OCI-LY3 (cell line): ENCODE results near the gene CADM4.

Experiments used
- H2AFZ ChIP-seq: fragments of 200-600, 300-600 bp; shearing (Covaris generic); 2 replicates; pipeline ENCODE4 v1.6.0; 2014; ENCODE audit warnings: antibody characterized with exemption, low read depth, low read length
- H3K27ac ChIP-seq: fragments of 200-600, 300-600 bp; sonication (generic); 2 replicates; pipeline ENCODE4 v1.5.1; 2014; ENCODE audit warnings: mild to moderate bottlenecking, low read length, moderate library complexity, mixed read lengths
- H3K27me3 ChIP-seq: fragments of 200-600, 300-600 bp; sonication (generic); 2 replicates; pipeline ENCODE4 v1.6.1; 2014; ENCODE audit warnings: low read depth, low read length, mixed read lengths
- H3K36me3 ChIP-seq: fragments of 200-600, 300-600 bp; sonication (generic); replicated peaks from 2 replicates; pipeline ENCODE3; 2014; ENCODE audit warnings: low read depth, low read length, mixed read lengths
- H3K4me1 ChIP-seq: fragments of 300-600, 200-600 bp; sonication (generic); 2 replicates; pipeline ENCODE4 v1.6.1; 2014; ENCODE audit warnings: low read length, mixed read lengths
- H3K4me2 ChIP-seq: fragments of 200-600, 300-600 bp; sonication (generic); 2 replicates; pipeline ENCODE4 v1.6.1; 2014; ENCODE audit warnings: low read length, mixed read lengths
- H3K4me3 ChIP-seq: fragments of 300-600, 200-600 bp; sonication (generic); 2 replicates; pipeline ENCODE4 v1.5.1; 2014; ENCODE audit warnings: antibody characterized with exemption, mild to moderate bottlenecking, low read length, moderate library complexity
- H3K79me2 ChIP-seq: fragments of 300-600, 200-600 bp; shearing (Covaris generic); 2 replicates; pipeline ENCODE4 v1.6.1; 2014; ENCODE audit warnings: mild to moderate bottlenecking, low read length, mixed read lengths
- H3K9ac ChIP-seq: fragments of 300-600, 200-600 bp; shearing (Covaris generic); 2 replicates; pipeline ENCODE4 v1.6.0; 2014; ENCODE audit warnings: mild to moderate bottlenecking, low read length, moderate library complexity
- H3K9me3 ChIP-seq: fragments of 200-600, 300-600 bp; shearing (Covaris generic); 2 replicates; pipeline ENCODE4 v1.6.1; 2014; ENCODE audit warnings: low read length, mixed read lengths; ENCODE audit not compliant: insufficient read depth
- H4K20me1 ChIP-seq: fragments of 200-600, 300-600 bp; sonication (generic); 2 replicates; pipeline ENCODE4 v1.6.1; 2016; ENCODE audit warnings: low read length, mixed read lengths; ENCODE audit not compliant: insufficient read depth
- EZH2phosphoT487 ChIP-seq: fragments of 200-600 bp; shearing (Covaris generic); IDR thresholded peaks from 2 replicates; pipeline ENCODE4 v1.6.1; 2018; ENCODE audit warnings: antibody characterized with exemption, mixed run types, low read depth
- TF ChIP-seq, protein P1 (sequence below): fragments of 200-600, 300-600 bp; sonication (generic); IDR thresholded peaks from 2 replicates; pipeline ENCODE4 v1.5.1; 2014; ENCODE audit warnings: antibody characterized with exemption, low read length, low read depth

The CADM4 gene

GRCh38 chr19:43667876-43668405, 28.3 kb upstream of the CADM4 start:
- no peaks in the 10 kb centered on the region for H4K20me1 ChIP-seq
- no peaks in the 10 kb centered on the region for H3K79me2 ChIP-seq
- H3K4me2 ChIP-seq = no peak overlapping the region
- H3K36me3 ChIP-seq = no peaks in the 10 kb centered on the region
- no peak overlapping the region for H3K4me3 ChIP-seq
- H3K9me3 ChIP-seq = no peaks in the 10 kb centered on the region
- H3K27ac ChIP-seq = no peak overlapping the region
- H3K27me3 ChIP-seq = peaks cover 8% of the 10 kb centered on the region; the same call in 1 of the 2 replicates
- TF ChIP-seq, protein P1, sequence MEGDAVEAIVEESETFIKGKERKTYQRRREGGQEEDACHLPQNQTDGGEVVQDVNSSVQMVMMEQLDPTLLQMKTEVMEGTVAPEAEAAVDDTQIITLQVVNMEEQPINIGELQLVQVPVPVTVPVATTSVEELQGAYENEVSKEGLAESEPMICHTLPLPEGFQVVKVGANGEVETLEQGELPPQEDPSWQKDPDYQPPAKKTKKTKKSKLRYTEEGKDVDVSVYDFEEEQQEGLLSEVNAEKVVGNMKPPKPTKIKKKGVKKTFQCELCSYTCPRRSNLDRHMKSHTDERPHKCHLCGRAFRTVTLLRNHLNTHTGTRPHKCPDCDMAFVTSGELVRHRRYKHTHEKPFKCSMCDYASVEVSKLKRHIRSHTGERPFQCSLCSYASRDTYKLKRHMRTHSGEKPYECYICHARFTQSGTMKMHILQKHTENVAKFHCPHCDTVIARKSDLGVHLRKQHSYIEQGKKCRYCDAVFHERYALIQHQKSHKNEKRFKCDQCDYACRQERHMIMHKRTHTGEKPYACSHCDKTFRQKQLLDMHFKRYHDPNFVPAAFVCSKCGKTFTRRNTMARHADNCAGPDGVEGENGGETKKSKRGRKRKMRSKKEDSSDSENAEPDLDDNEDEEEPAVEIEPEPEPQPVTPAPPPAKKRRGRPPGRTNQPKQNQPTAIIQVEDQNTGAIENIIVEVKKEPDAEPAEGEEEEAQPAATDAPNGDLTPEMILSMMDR = no peak
- TF ChIP-seq EZH2phosphoT487 = no peak
- H3K4me1 ChIP-seq = peaks cover 9% of the 10 kb centered on the region
- no peak overlapping the region for H2AFZ ChIP-seq
- H3K9ac ChIP-seq = no peak overlapping the region

DNA sequence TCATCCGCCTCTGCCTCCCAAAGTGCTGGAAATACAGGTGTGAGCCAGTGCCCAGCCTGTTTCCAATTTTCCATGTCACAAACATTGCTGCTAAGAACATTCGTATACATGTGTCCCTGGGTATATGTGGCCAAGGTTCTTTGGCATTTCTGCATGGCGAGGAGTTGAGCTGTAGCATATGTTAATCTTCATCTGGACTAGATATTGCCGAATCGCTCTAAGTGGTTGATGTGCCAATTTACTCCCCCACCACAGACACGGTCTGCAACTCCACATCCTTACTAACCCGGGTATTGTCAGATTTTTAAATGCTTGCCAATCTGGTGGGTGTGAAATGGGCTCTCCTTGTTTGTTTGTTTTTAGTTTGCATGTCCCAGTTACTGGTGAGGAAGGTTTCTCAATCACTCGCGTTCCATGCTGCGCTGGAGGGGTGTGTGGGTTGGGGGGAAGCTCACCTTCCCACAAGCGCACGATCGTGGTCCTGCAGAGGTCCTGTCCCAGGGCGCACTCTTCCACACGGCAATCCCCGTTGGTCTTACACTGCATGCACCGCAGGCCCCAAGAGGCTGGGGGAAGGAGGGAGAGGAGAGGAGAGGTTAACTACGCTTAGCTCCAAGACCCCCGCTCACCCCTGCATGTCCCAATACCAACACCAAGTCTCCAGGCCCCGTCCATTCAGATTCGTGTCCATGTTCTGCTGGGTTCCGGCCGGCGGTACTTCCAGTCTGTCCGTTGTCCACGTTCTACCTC, 27.7 kb upstream of the CADM4 start:
- H4K20me1 ChIP-seq = no peaks in the 10 kb centered on the region
- no peak overlapping the region for H3K9ac ChIP-seq
- H3K79me2 ChIP-seq = no peaks in the 10 kb centered on the region
- no peaks in the 10 kb centered on the region for H3K9me3 ChIP-seq
- peaks cover 8% of the 10 kb centered on the region; the same call in 1 of the 2 replicates for H3K27me3 ChIP-seq
- H3K4me2 ChIP-seq = no peak overlapping the region
- no peak overlapping the region for H3K27ac ChIP-seq
- no peaks in the 10 kb centered on the region for H3K36me3 ChIP-seq
- no peak overlapping the region for H2AFZ ChIP-seq
- TF ChIP-seq, protein P1 = no peak
- H3K4me1 ChIP-seq = peaks cover 9% of the 10 kb centered on the region
- no peak overlapping the region for H3K4me3 ChIP-seq

- Histone ChIP-seq H3K4me1 (peaks cover 9% of the 10 kb centered on the region), H3K9ac (no peak overlapping the region), H3K79me2 (no peaks in the 10 kb centered on the region), H3K36me3 (no peaks in the 10 kb centered on the region), H4K20me1 (no peaks in the 10 kb centered on the region), H3K27me3 (no peaks in the 10 kb centered on the region), H3K4me3 (peak overlapping the region; percentile 18), H3K27ac (no peak overlapping the region), H3K4me2 (peak overlapping the region; percentile 45), H3K9me3 (no peaks in the 10 kb centered on the region), H2AFZ (peak overlapping the region; percentile 40; the same call in 1 of the 2 replicates)
- TF ChIP-seq EZH2phosphoT487 = no peak
- TF ChIP-seq, protein P1 = no peak
Observed at GRCh38 chr19:43664018-43664417, 24.4 kb upstream of the CADM4 start.

DNA sequence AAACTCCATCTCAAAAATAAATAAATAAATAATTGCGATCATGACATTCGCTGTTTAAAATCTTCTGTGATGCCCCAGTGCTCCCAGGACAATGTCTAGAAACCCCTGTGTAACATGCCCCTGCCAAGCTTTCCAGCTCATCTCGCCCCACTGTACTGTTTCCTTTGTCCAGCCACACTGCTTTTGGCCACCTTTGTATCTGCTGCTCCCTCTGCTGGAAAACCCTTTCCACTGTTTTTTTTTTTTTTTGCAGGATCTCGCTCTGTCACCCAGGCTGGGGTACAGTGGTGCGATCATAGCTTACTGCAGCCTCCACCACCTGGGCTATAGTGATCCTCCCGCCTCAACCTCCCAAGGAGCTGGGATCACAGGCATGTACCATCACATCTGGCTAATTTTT, 22.8 kb upstream of the CADM4 start:
- TF ChIP-seq EZH2phosphoT487 = no peak
- TF ChIP-seq, protein P1 = no peak
- H4K20me1 ChIP-seq = no peaks in the 10 kb centered on the region
- H3K4me1 ChIP-seq = peaks cover 9% of the 10 kb centered on the region
- no peak overlapping the region for H2AFZ ChIP-seq
- no peaks in the 10 kb centered on the region for H3K9me3 ChIP-seq
- H3K4me2 ChIP-seq = no peak overlapping the region
- H3K36me3 ChIP-seq = no peaks in the 10 kb centered on the region
- H3K4me3 ChIP-seq = no peak overlapping the region
- no peaks in the 10 kb centered on the region for H3K79me2 ChIP-seq
- no peak overlapping the region for H3K9ac ChIP-seq
- no peak overlapping the region for H3K27ac ChIP-seq
- H3K27me3 ChIP-seq = no peaks in the 10 kb centered on the region
